Large intestine (tissue), 3 donors: ENCODE measurements around the gene SPTAN1. TPM values are rescaled to one million over a fixed set of nuclear protein-coding genes. Genes with fewer than 3 reads are reported as not detected.

Experiments used
- DNase-seq, 2 donors: peaks; one replicate each; pipeline versions ENCODE4 v3.0.0 to v3.0.0-alpha.2; 2013
- H3K27ac ChIP-seq: one replicate; pipeline ENCODE4 v1.5.1; 2013; ENCODE audit warnings: low read length
- H3K27me3 ChIP-seq: 2 replicates; pipeline ENCODE4 v1.6.1; 2013; ENCODE audit warnings: low read length; ENCODE audit not compliant: control insufficient read depth, insufficient read depth
- H3K36me3 ChIP-seq: 2 replicates; pipeline ENCODE4 v1.6.1; 2013; ENCODE audit warnings: low read length; ENCODE audit not compliant: control insufficient read depth, insufficient read depth
- H3K4me1 ChIP-seq: one replicate; pipeline ENCODE4 v1.6.1; 2013; ENCODE audit warnings: low read length; ENCODE audit not compliant: control insufficient read depth, insufficient read depth
- H3K4me3 ChIP-seq: one replicate; pipeline ENCODE4 v1.5.1; 2013; ENCODE audit warnings: low read length
- H3K9me3 ChIP-seq: one replicate; pipeline ENCODE4 v1.6.1; 2013; ENCODE audit warnings: mild to moderate bottlenecking, low read depth, low read length, moderate library complexity; ENCODE audit not compliant: control insufficient read depth
- WGBS: methylation state at CpG from one replicate; pipeline ENCODE4 v1.1.5; 2013; ENCODE audit warnings: low lambda C conversion rate; ENCODE audit not compliant: insufficient coverage; 5-methylcytosine and 5-hydroxymethylcytosine counted together
- polyA plus RNA-seq: library from polyadenylated mRNA; unstranded; fragments of 120-200 nt; gene quantifications from one replicate; pipeline ENCODE4 v1.2.1, GENCODE V29; 2013

SPTAN1 gene
- polyA plus RNA-seq, 1 donor: 240 TPM

- no peak for DNase-seq
- Histone ChIP-seq H3K27ac (no peak overlapping the region), H3K4me1 (no peaks in the 10 kb centered on the region), H3K9me3 (no peaks in the 10 kb centered on the region), H3K4me3 (no peak overlapping the region), H3K27me3 (no peaks in the 10 kb centered on the region), H3K36me3 (peaks cover 88% of the 10 kb centered on the region)
- 92% methylated on average over 2 of the region's 4 CpGs for WGBS
Measured at GRCh38 chr9:128595471-128595870, 43.1 kb downstream of the SPTAN1 start.

- no peaks in the 10 kb centered on the region for H3K9me3 ChIP-seq
- no peaks in the 10 kb centered on the region for H3K4me1 ChIP-seq
- no peak for DNase-seq
- no peak overlapping the region for H3K27ac ChIP-seq
- WGBS: 80% methylated on average over 2 of the region's 4 CpGs
- H3K27me3 ChIP-seq: no peaks in the 10 kb centered on the region
- H3K4me3 ChIP-seq: no peak overlapping the region
- H3K36me3 ChIP-seq: peaks cover 86% of the 10 kb centered on the region
Measured at GRCh38 chr9:128600099-128600498, 47.7 kb downstream of the SPTAN1 start.

- Histone ChIP-seq H3K27ac (no peak overlapping the region), H3K36me3 (peaks cover 87% of the 10 kb centered on the region), H3K4me1 (no peaks in the 10 kb centered on the region), H3K4me3 (no peak overlapping the region), H3K27me3 (no peaks in the 10 kb centered on the region), H3K9me3 (no peaks in the 10 kb centered on the region)
- no CpG with 5 or more reads among the region's 8 CpGs for WGBS
- DNase-seq: no peak
Measured at GRCh38 chr9:128603697-128604096, 51.3 kb downstream of the SPTAN1 start.

- WGBS: no CpG with 5 or more reads among the region's 16 CpGs
- Histone ChIP-seq H3K4me3 (no peak overlapping the region), H3K9me3 (no peaks in the 10 kb centered on the region), H3K27me3 (no peaks in the 10 kb centered on the region), H3K27ac (no peak overlapping the region), H3K4me1 (no peaks in the 10 kb centered on the region), H3K36me3 (peaks cover 91% of the 10 kb centered on the region)
- DNase-seq: no peak
Measured at GRCh38 chr9:128607642-128608350, 55.4 kb downstream of the SPTAN1 start.

GRCh38 chr9:128610897-128611296, 58.5 kb downstream of the SPTAN1 start:
- Histone ChIP-seq H3K4me3 (no peak overlapping the region), H3K36me3 (peaks cover 96% of the 10 kb centered on the region), H3K27ac (no peak overlapping the region), H3K4me1 (no peaks in the 10 kb centered on the region), H3K9me3 (no peaks in the 10 kb centered on the region), H3K27me3 (no peaks in the 10 kb centered on the region)
- WGBS: no CpG with 5 or more reads among the region's 3 CpGs
- no peak for DNase-seq

GRCh38 chr9:128611600-128612394, 59.4 kb downstream of the SPTAN1 start:
- Histone ChIP-seq H3K27me3 (no peaks in the 10 kb centered on the region), H3K4me1 (no peaks in the 10 kb centered on the region), H3K9me3 (no peaks in the 10 kb centered on the region), H3K36me3 (peaks cover 97% of the 10 kb centered on the region), H3K4me3 (no peak overlapping the region), H3K27ac (no peak overlapping the region)
- DNase-seq: no peak
- no CpG with 5 or more reads among the region's 12 CpGs for whole genome bisulfite sequencing

GRCh38 chr9:128614728-128615127, 62.3 kb downstream of the SPTAN1 start:
- H3K36me3 ChIP-seq: peaks cover 95% of the 10 kb centered on the region
- DNase-seq: no peak
- H3K27me3 ChIP-seq: no peaks in the 10 kb centered on the region
- H3K9me3 ChIP-seq: no peaks in the 10 kb centered on the region
- no peak overlapping the region for H3K4me3 ChIP-seq
- no CpG with 5 or more reads among the region's 1 CpG for WGBS
- no peaks in the 10 kb centered on the region for H3K4me1 ChIP-seq
- no peak overlapping the region for H3K27ac ChIP-seq

GRCh38 chr9:128615571-128615970, 63.2 kb downstream of the SPTAN1 start:
- no peak for DNase-seq
- Histone ChIP-seq H3K4me3 (no peak overlapping the region), H3K36me3 (peaks cover 92% of the 10 kb centered on the region), H3K9me3 (no peaks in the 10 kb centered on the region), H3K4me1 (no peaks in the 10 kb centered on the region), H3K27me3 (no peaks in the 10 kb centered on the region), H3K27ac (no peak overlapping the region)
- WGBS: no CpG with 5 or more reads among the region's 12 CpGs

- Histone ChIP-seq H3K9me3 (no peaks in the 10 kb centered on the region), H3K4me1 (no peaks in the 10 kb centered on the region), H3K27ac (no peak overlapping the region), H3K36me3 (peaks cover 88% of the 10 kb centered on the region), H3K27me3 (no peaks in the 10 kb centered on the region), H3K4me3 (no peak overlapping the region)
- 100% methylated on average over 1 of the region's 8 CpGs for WGBS
- no peak for DNase-seq
Measured at GRCh38 chr9:128617943-128618342, 65.6 kb downstream of the SPTAN1 start.

GRCh38 chr9:128619127-128619526, 66.7 kb downstream of the SPTAN1 start:
- Histone ChIP-seq H3K4me3 (no peak overlapping the region), H3K4me1 (no peaks in the 10 kb centered on the region), H3K9me3 (no peaks in the 10 kb centered on the region), H3K27ac (no peak overlapping the region), H3K27me3 (no peaks in the 10 kb centered on the region), H3K36me3 (peaks cover 83% of the 10 kb centered on the region)
- WGBS: 100% methylated on average over 1 of the region's 6 CpGs
- DNase-seq: no peak
